Measurements from ENCODE around the gene RGS9.

DNA sequence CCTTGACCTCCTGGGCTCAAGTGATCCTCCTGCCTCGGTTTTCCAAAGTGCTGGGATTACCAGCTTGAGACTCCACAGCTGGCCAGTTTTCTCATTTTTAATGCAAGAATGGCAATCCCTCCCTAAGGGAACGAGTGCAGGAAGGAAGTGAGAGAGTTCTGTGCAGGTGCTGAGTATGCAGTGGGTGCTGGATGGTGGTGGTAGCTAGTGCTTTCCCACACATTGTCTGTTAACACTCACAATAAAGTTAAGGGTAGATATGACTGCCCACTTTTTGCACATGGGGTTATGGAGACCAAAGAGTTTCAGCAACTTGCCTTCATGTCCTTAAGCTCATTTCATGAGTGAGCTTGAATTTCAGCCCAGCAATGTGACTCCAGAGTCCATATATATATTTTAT is 18.5 kb downstream of the RGS9 start:
- TF ChIP-seq POLR2AphosphoS5 (IDR thresholded peaks at IDR 0.05; ENCODE audit: low read depth) (no peak), GABPA (IDR thresholded peaks at IDR 0.05; ENCODE audit: low read depth) (no peak)
- TF ChIP-seq, protein P1, sequence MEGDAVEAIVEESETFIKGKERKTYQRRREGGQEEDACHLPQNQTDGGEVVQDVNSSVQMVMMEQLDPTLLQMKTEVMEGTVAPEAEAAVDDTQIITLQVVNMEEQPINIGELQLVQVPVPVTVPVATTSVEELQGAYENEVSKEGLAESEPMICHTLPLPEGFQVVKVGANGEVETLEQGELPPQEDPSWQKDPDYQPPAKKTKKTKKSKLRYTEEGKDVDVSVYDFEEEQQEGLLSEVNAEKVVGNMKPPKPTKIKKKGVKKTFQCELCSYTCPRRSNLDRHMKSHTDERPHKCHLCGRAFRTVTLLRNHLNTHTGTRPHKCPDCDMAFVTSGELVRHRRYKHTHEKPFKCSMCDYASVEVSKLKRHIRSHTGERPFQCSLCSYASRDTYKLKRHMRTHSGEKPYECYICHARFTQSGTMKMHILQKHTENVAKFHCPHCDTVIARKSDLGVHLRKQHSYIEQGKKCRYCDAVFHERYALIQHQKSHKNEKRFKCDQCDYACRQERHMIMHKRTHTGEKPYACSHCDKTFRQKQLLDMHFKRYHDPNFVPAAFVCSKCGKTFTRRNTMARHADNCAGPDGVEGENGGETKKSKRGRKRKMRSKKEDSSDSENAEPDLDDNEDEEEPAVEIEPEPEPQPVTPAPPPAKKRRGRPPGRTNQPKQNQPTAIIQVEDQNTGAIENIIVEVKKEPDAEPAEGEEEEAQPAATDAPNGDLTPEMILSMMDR (IDR thresholded peaks at IDR 0.05; ENCODE audit: insufficient read depth, low read length): no peak
- TF ChIP-seq, protein P2, sequence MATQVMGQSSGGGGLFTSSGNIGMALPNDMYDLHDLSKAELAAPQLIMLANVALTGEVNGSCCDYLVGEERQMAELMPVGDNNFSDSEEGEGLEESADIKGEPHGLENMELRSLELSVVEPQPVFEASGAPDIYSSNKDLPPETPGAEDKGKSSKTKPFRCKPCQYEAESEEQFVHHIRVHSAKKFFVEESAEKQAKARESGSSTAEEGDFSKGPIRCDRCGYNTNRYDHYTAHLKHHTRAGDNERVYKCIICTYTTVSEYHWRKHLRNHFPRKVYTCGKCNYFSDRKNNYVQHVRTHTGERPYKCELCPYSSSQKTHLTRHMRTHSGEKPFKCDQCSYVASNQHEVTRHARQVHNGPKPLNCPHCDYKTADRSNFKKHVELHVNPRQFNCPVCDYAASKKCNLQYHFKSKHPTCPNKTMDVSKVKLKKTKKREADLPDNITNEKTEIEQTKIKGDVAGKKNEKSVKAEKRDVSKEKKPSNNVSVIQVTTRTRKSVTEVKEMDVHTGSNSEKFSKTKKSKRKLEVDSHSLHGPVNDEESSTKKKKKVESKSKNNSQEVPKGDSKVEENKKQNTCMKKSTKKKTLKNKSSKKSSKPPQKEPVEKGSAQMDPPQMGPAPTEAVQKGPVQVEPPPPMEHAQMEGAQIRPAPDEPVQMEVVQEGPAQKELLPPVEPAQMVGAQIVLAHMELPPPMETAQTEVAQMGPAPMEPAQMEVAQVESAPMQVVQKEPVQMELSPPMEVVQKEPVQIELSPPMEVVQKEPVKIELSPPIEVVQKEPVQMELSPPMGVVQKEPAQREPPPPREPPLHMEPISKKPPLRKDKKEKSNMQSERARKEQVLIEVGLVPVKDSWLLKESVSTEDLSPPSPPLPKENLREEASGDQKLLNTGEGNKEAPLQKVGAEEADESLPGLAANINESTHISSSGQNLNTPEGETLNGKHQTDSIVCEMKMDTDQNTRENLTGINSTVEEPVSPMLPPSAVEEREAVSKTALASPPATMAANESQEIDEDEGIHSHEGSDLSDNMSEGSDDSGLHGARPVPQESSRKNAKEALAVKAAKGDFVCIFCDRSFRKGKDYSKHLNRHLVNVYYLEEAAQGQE (IDR thresholded peaks at IDR 0.05; ENCODE audit: insufficient replicate concordance, low read depth): no peak

All from HL-60 (cell line).